HepG2 (cell line): ENCODE data around the gene MRPS7. TPM values are rescaled to one million over a fixed set of nuclear protein-coding genes. Genes with fewer than 3 reads are reported as not detected.

Experiments used
- AFF4 ChIP-seq: sonication (generic); formaldehyde crosslinking; IDR thresholded peaks from 2 replicates; pipeline ENCODE4 v1.4.0; 2020; ENCODE audit warnings: missing genetic modification reagents
- BRCA1 ChIP-seq: sonication (generic); formaldehyde crosslinking; IDR thresholded peaks from 2 replicates; pipeline ENCODE4 v1.4.0; 2020; ENCODE audit warnings: missing genetic modification reagents
- FOXK2 ChIP-seq: fragments of 450-650 bp; IDR thresholded peaks from 2 replicates; pipeline ENCODE4 v1.6.1; 2016
- MEIS1 ChIP-seq: sonication (generic); formaldehyde crosslinking; IDR thresholded peaks from 2 replicates; pipeline ENCODE4 v1.9.0; 2021; ENCODE audit warnings: mild to moderate bottlenecking, missing genetic modification reagents, moderate library complexity, borderline replicate concordance
- NCOA2 ChIP-seq: sonication (generic); formaldehyde crosslinking; IDR thresholded peaks from 2 replicates; pipeline ENCODE4 v1.8.0; 2022; ENCODE audit warnings: inconsistent platforms
- NR0B2 ChIP-seq: sonication (generic); formaldehyde crosslinking; IDR thresholded peaks from 2 replicates; pipeline ENCODE4 v1.4.0; 2020; ENCODE audit warnings: mild to moderate bottlenecking, missing genetic modification reagents
- PRMT3 ChIP-seq: sonication (generic); formaldehyde crosslinking; IDR thresholded peaks from 2 replicates; pipeline ENCODE4 v1.8.1; 2022; ENCODE audit warnings: low read depth, mild to moderate bottlenecking, moderate library complexity, missing genetic modification reagents, borderline replicate concordance
- RFX3 ChIP-seq: IDR thresholded peaks from 2 replicates; pipeline ENCODE4 v1.6.1; 2016; ENCODE audit warnings: missing biosample characterization, missing genetic modification reagents
- SIX4 ChIP-seq: sonication (generic); formaldehyde crosslinking; IDR thresholded peaks from 2 replicates; pipeline ENCODE4 v1.4.0; 2020; ENCODE audit warnings: missing genetic modification reagents
- SMAD1 ChIP-seq: sonication (generic); formaldehyde crosslinking; IDR thresholded peaks from 2 replicates; pipeline ENCODE4 v1.4.0; 2020; ENCODE audit warnings: missing genetic modification reagents, low read depth, mild to moderate bottlenecking, borderline replicate concordance
- THAP7 ChIP-seq: sonication (generic); formaldehyde crosslinking; IDR thresholded peaks from 2 replicates; pipeline ENCODE4 v1.8.1; 2023; ENCODE audit warnings: mild to moderate bottlenecking, missing genetic modification reagents
- TOPORS ChIP-seq: sonication (generic); formaldehyde crosslinking; IDR thresholded peaks from 2 replicates; pipeline ENCODE4 v1.8.0; 2023; ENCODE audit warnings: mild to moderate bottlenecking, missing genetic modification reagents
- ZFP41 ChIP-seq: sonication (generic); formaldehyde crosslinking; IDR thresholded peaks from 2 replicates; pipeline ENCODE4 v1.4.0; 2020; ENCODE audit warnings: mild to moderate bottlenecking, missing genetic modification reagents, borderline replicate concordance
- ZNF263 ChIP-seq: sonication (generic); formaldehyde crosslinking; IDR thresholded peaks from 2 replicates; pipeline ENCODE4 v1.4.0; 2020; ENCODE audit warnings: missing genetic modification reagents
- ZNF337 ChIP-seq: sonication (generic); formaldehyde crosslinking; IDR thresholded peaks from 2 replicates; pipeline ENCODE4 v1.5.1; 2020; ENCODE audit warnings: missing genetic modification reagents, low read depth, mild to moderate bottlenecking, borderline replicate concordance
- ZNF629 ChIP-seq: sonication (generic); formaldehyde crosslinking; conservative IDR thresholded peaks from 2 replicates; pipeline ENCODE4 v1.5.0; 2020; ENCODE audit warnings: missing genetic modification reagents
- ZNF773 ChIP-seq: sonication (generic); formaldehyde crosslinking; IDR thresholded peaks from 2 replicates; pipeline ENCODE4 v1.4.0; 2020; ENCODE audit warnings: missing genetic modification reagents, borderline replicate concordance
- polyA plus RNA-seq, 8 experiments: library from polyadenylated mRNA; depleted of rRNA in 3 of 8; stranded (reverse) in 7 of 8; unstranded in 1 of 8; fragments of >200 nt; fragmentation: Illumina TruSeq in 4 of 8; extraction: Trizol in 4 of 8; gene quantifications; 2 replicates each; pipeline versions ENCODE4 v1.2.1 to v1.2.3, GENCODE V29; 2011 to 2016; ENCODE audit warnings: low read depth in 4 of 8, missing spikeins in 1 of 8, mixed read lengths in 1 of 8; ENCODE audit not compliant: insufficient read depth in 1 of 8
- total RNA-seq, 5 experiments: library from RNA; depleted of rRNA; stranded (reverse); fragments of >200 nt; fragmentation: Illumina TruSeq; extraction: Trizol; gene quantifications; 2 replicates each; pipeline ENCODE4 v1.2.3, GENCODE V29; 2016; ENCODE audit warnings: low read depth in 1 of 5
- TF ChIP-seq, protein P1 (sequence below): sonication (generic); formaldehyde crosslinking; IDR thresholded peaks from 2 replicates; pipeline ENCODE4 v1.4.0; 2020; ENCODE audit warnings: missing genetic modification reagents
- TF ChIP-seq, protein P2 (sequence below): sonication (generic); formaldehyde crosslinking; IDR thresholded peaks from 2 replicates; pipeline ENCODE4 v1.4.0; 2020; ENCODE audit warnings: missing genetic modification reagents

The MRPS7 gene
- total and polyA plus RNA-seq, 2 of the 13 experiments (the other 11 are each of a cell fraction or from before 2014, with no cell fraction given) = 97.0 to 162 TPM

DNA sequence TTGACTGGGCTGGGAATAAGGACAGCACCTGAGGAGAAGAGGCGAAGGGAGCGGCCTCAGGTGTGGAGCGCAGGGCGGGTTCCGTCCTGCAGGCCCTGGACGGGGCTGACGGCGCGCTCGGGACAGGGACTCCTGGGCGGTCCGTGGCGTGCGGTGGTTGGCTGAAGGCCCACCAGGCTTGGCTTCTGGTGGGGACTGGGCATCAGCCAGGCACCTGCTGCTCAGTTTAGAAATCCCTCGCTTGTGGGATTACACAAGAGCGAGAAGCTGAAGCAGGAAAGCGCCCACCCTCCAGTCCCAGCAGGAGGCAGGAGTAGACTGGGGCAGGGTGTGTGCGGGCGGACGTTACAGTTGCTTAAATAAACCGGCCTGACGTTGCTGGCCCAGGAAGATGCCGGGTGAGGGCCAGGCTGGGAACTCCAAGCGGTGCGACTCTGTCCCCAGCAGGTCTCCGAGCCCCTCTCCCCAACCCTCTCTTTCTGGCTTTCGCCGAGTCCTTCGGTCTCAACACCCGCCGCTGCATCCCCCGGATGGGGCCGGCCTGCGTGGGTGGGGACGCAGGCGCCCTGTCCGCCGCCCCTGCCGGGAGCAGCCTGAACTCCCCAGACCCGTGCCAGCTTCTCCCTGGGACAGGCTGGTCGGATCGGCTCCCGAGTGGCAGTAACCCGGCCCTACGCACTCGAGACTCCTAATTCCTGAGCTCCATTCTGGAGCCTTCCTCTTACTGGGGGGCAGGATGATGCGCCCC is 8.7 kb downstream of the MRPS7 start (continued):
- TF ChIP-seq THAP7 (CRISPR knock-in tag) (peak; percentile 82; the same call in 1 of the 2 replicates), TOPORS (CRISPR knock-in tag) (no peak), ZFP41 (CRISPR knock-in tag) (peak; percentile 46; the same call in 1 of the 2 replicates), FOXK2 (no peak), BRCA1 (no peak), ZNF263 (CRISPR knock-in tag) (no peak), PRMT3 (CRISPR knock-in tag) (no peak), NCOA2 (no peak), SMAD1 (CRISPR knock-in tag) (no peak; the same call in 1 of the 2 replicates), NR0B2 (CRISPR knock-in tag) (0 out of 2 replicates have a peak, but pooled peaks have one; percentile 19), MEIS1 (CRISPR knock-in tag) (peak; percentile 36; the same call in 1 of the 2 replicates), ZNF629 (CRISPR knock-in tag) (no peak), ZNF773 (CRISPR knock-in tag) (no peak), SIX4 (CRISPR knock-in tag) (no peak), ZNF337 (CRISPR knock-in tag) (0 out of 2 replicates have a peak, but pooled peaks have one; percentile 61), AFF4 (CRISPR knock-in tag) (no peak), RFX3 (CRISPR knock-in tag) (0 out of 2 replicates have a peak, but pooled peaks have one; percentile 14)
- TF ChIP-seq, protein P1, sequence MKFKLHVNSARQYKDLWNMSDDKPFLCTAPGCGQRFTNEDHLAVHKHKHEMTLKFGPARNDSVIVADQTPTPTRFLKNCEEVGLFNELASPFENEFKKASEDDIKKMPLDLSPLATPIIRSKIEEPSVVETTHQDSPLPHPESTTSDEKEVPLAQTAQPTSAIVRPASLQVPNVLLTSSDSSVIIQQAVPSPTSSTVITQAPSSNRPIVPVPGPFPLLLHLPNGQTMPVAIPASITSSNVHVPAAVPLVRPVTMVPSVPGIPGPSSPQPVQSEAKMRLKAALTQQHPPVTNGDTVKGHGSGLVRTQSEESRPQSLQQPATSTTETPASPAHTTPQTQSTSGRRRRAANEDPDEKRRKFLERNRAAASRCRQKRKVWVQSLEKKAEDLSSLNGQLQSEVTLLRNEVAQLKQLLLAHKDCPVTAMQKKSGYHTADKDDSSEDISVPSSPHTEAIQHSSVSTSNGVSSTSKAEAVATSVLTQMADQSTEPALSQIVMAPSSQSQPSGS (CRISPR knock-in tag) = peak; percentile 56; the same call in 1 of the 2 replicates
- TF ChIP-seq, protein P2, sequence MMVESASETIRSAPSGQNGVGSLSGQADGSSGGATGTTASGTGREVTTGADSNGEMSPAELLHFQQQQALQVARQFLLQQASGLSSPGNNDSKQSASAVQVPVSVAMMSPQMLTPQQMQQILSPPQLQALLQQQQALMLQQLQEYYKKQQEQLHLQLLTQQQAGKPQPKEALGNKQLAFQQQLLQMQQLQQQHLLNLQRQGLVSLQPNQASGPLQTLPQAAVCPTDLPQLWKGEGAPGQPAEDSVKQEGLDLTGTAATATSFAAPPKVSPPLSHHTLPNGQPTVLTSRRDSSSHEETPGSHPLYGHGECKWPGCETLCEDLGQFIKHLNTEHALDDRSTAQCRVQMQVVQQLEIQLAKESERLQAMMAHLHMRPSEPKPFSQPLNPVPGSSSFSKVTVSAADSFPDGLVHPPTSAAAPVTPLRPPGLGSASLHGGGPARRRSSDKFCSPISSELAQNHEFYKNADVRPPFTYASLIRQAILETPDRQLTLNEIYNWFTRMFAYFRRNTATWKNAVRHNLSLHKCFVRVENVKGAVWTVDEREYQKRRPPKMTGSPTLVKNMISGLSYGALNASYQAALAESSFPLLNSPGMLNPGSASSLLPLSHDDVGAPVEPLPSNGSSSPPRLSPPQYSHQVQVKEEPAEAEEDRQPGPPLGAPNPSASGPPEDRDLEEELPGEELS = no peak
